HG02678 (cell line): ENCODE measurements around the gene ESRRA.
A peak's percentile ranks its signal among the peaks of the same experiment; 100 is the strongest.

Source experiments
- ATAC-seq: cut with Tn5 transposase; IDR thresholded peaks from one replicate; pipeline ENCODE4 v1.9.1; 2021; ENCODE audit warnings: mild to moderate bottlenecking, moderate library complexity; ENCODE audit not compliant: unreplicated experiment

ESRRA gene

GRCh38 chr11:64291262-64291751 lies 14.0 kb upstream of the ESRRA start, which contains the start of gene KCNK4:
TSS of gene KCNK4 (plus strand) at chr11:64291302. CDS start at chr11:64293019, 1,717 bp downstream.
- no peak for ATAC-seq

DNA sequence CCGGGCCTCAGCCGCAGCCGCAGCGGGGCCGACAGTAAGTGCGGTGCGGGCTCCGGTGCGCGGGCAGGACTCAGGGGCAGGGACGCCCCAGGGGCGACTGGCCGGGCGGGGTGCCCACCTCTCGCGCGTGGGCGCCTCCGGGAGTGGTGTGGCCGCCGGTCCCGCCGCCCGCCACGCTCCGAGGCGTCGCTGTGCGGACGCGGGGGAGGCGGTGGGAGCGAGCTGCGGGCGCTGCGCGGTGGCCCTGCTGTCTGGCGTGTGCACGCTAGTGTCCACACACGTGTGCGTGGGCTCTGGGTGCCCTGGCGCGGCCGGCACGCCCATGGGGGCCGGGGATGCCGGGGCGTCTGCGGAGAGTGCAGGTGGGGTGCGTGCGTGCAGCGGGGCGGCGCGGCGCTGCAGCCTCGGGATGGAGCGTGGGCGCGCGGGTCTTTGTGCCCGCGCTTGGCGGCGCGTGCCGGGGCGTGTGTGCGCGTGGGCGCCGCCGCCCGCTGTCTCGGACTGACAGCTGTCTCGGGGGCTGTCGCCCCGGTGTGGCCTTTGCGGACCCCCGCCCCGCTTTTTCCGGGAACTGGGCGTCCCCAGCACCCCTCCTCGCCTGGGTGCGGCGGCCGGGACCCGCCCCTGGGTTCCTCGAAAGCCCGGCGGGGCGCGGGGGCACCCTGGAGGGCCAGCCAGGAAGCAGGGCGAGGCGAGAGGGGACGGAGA lies 13.4 kb upstream of the ESRRA start:
- ATAC-seq, result no peak

GRCh38 chr11:64292460-64293254 lies 12.7 kb upstream of the ESRRA start:
- ATAC-seq, result no peak

DNA sequence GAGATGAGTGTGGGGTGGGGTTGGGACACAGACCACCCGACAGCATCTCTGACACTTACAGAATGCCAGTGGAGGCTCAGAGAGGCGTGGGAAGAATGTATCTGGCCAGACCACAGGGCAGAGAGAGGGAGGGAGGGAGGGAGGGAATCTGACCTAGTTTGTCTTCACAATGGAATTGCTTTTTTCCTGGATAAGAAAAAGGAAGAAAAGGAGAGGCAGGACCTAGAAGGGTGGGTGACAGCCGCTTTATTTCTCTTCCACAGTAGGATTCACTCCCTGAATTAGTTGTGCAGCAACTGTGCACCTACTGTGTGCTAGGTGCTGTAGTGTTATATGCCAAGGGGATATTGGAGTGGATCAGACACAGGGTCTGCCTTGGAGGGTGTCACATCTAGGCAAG lies 10.6 kb upstream of the ESRRA start:
- ATAC-seq, result no peak

DNA sequence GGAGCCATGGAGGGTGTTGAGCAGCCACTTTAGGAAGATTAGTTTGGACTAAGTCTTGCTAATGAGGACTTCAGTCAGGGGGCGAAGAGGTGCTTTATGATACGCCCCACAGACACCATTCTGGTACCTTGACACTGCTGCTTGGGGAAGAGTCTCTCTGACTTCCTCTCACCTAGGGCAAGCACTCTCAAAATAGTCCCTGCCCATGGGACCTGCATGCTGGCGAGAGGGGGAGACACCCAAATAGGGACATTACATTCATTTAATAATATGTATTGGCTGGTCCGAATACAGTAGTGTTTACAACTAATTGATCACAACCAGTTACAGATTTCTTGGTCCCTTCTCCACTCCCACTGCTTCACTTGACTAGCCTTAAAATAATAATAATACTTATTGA lies 9.6 kb upstream of the ESRRA start:
- ATAC-seq, result no peak

- no peak for ATAC-seq
Observed at GRCh38 chr11:64296236-64296635, 9.1 kb upstream of the ESRRA start.

- no peak for ATAC-seq
Observed at GRCh38 chr11:64296830-64297698, 8.3 kb upstream of the ESRRA start.

DNA sequence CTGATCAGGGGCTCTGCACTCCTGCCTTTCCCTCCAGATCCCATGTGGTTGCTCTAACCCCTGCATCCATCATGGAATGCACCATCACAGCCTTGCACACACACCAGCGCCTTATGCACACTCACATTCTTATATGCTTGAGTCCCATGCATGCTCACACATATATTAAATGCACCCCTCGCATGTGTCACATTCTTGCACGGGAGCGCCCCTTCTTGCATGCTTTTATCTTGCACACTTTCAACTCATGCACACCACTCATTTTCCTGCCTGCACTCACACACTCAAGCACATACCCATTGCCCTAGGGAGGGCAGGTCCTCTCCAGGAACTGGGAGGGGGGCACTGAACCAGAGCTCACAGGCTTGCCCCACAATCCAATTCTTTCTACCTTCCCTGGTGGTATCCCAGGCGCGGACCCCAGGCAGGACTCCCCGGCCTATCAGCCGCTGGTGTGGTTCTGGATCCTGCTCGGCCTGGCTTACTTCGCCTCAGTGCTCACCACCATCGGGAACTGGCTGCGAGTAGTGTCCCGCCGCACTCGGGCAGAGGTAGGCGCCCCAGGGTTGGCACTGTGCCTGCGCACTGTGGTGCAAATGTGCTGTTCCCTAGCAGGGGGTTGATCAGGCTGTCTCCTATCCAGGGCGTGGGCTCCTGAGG lies 7.5 kb upstream of the ESRRA start:
- no peak for ATAC-seq

GRCh38 chr11:64298966-64299846 lies 6.1 kb upstream of the ESRRA start:
- no peak for ATAC-seq

GRCh38 chr11:64299847-64300648 lies 5.3 kb upstream of the ESRRA start, which contains the start of gene CATSPERZ:
TSS of gene CATSPERZ (plus strand) at chr11:64300358. CDS start at chr11:64300411, 53 bp downstream.
- ATAC-seq, result no peak

- ATAC-seq, result no peak
Observed at GRCh38 chr11:64303109-64304031, 2.0 kb upstream of the ESRRA start.

GRCh38 chr11:64304032-64304315 lies 1.4 kb upstream of the ESRRA start:
- ATAC-seq, result no peak

DNA sequence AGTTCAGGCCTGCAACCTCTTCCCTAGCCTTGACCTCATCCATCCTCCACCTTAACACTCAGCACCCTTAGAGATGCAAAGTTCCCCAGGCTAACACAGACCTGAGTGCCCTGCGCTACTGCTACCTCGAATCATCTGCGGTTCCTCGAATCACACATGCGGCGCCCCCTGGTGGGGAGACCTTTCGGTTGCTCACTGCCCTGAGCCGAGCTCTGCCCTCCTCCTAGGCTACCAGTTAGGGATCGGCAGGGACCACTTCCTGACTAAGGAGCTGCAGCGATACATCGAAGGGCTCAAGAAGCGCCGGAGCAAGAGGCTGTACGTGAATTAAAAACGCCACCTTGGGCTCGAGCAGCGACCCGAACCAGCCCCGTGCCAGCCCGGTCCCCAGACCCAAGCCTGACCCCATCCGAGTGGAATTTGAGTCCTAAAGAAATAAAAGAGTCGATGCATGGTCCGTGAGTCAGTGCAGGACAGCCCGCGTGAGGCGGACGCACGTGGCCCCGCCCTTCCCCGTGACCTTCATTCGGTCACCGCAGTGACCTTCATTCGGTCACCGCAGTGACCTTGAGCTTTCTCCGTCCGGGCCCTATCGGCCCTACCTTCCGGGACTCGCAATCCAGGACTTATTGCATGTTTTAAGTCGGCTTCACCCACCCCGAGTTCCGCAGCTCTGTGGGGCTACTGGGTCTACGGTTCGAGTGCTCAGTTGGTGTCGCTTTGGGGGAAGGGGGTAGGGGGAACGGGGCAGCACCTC lies 830 bp upstream of the ESRRA start:
- ATAC-seq, result peak; percentile 33

DNA sequence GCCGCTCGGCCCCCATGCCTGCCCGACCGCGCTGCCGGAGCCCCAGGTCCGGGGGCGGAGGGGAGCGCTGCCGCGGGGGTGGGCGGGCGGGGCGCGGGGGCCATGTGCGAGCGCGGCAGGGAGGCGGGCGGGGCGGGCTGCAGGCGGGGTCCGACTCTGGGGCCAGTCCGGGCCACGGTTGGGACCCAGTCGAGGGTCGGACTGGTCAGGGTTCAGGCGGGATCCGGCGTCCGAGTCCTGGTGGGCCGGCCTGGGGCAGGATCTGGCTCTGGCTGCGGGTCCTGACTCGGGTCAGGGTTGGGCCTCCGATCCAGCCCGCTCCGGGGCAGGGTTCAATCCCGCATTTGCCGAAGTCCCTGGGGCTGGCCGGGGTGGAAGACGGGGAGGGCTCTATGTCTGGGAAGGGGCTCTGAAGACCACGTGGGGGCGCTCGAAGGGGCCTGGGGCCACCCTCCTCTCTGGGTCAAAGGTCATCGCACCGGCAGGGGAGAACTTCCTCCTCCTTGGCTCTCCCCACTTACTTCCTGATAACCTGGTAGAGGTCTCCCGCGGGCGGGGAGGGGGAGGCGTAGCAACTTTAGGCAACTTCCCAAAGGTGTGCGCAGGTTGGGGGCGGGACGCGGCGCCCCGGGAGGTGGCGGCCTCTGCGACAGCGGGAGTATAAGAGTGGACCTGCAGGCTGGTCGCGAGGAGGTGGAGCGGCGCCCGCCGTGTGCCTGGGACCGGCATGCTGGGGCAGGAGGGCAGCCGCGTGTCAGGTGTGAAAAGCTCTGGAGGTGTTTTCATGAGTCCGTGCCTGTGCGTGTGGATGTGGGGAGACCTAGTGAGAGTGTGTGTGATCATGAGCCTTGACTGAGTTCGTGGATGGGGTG lies 603 bp downstream of the ESRRA start:
- peak; percentile 28 for ATAC-seq

DNA sequence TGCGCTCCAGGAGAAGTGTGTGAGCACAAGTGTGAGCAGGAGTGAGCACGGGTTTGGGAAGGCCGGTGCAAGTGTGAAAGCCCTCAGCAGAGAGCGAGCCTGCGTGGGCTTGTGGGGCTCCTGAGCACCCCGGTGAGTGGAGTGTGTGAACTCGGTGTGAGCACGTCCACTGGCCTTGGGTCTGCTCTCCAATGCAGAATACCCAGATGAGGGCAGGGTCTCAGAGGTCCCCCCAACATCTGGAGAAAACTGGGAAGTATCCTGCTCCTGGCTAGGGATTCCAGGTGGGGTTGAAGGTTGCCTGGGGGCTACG lies 1.2 kb downstream of the ESRRA start:
- ATAC-seq, result no peak

DNA sequence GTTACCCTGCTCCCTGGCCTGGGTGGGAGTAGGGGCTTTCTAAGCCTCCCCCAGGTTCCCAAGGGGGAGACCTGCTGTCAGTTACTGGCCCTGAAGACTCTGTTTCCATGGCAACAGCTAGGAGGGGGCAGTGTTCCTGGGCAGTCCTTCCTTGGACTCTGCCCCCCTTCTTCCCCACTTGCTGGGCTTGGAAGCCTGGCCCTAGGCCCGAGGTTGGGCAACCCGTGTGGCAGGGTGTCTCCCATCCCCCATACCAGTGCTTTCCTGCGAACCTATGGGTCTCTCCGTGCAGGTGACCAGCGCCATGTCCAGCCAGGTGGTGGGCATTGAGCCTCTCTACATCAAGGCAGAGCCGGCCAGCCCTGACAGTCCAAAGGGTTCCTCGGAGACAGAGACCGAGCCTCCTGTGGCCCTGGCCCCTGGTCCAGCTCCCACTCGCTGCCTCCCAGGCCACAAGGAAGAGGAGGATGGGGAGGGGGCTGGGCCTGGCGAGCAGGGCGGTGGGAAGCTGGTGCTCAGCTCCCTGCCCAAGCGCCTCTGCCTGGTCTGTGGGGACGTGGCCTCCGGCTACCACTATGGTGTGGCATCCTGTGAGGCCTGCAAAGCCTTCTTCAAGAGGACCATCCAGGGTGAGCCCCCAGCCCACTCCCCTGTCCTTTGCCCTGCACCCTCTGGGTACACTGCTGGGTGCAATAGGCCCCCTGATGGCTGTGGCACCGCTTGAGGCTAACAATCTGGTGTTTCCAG lies 1.7 kb downstream of the ESRRA start:
- ATAC-seq, result no peak
